H9 (cell line): ENCODE measurements around the gene SARS1. TPM values are rescaled to one million over a fixed set of nuclear protein-coding genes. Genes with fewer than 3 reads are reported as not detected.

ENCODE experiments used
- DNase-seq: peaks from one replicate; pipeline ENCODE4 v3.0.0-alpha.2; 2017
- H2AFZ ChIP-seq: one replicate; pipeline ENCODE4 v1.6.1; 2013; ENCODE audit warnings: mild to moderate bottlenecking, low read length, control low read depth, moderate library complexity
- H2AK5ac ChIP-seq: 2 replicates; pipeline ENCODE4 v1.6.1; 2013; ENCODE audit warnings: low read length, control low read depth, mixed read lengths; ENCODE audit not compliant: insufficient read length
- H2BK120ac ChIP-seq: one replicate; pipeline ENCODE4 v1.6.1; 2013; ENCODE audit warnings: low read depth, mild to moderate bottlenecking, low read length, control low read depth, inconsistent platforms; ENCODE audit not compliant: poor library complexity, severe bottlenecking
- H2BK12ac ChIP-seq: 2 replicates; pipeline ENCODE4 v1.6.1; 2013; ENCODE audit warnings: low read length, control low read depth, mixed read lengths, low read depth; ENCODE audit not compliant: insufficient read length
- H2BK15ac ChIP-seq: 2 replicates; pipeline ENCODE4 v1.6.1; 2013; ENCODE audit warnings: low read depth, low read length, control low read depth
- H2BK20ac ChIP-seq: one replicate; pipeline ENCODE4 v1.6.1; 2013; ENCODE audit warnings: low read depth, mild to moderate bottlenecking, low read length, control low read depth, inconsistent platforms; ENCODE audit not compliant: poor library complexity, severe bottlenecking
- H2BK5ac ChIP-seq: 2 replicates; pipeline ENCODE4 v1.6.1; 2013; ENCODE audit warnings: low read length, control low read depth, mixed read lengths; ENCODE audit not compliant: insufficient read length
- H3K14ac ChIP-seq: 2 replicates; pipeline ENCODE4 v1.6.1; 2013; ENCODE audit warnings: low read length, control low read depth; ENCODE audit not compliant: insufficient read depth
- H3K18ac ChIP-seq: 2 replicates; pipeline ENCODE4 v1.6.1; 2013; ENCODE audit warnings: low read depth, mild to moderate bottlenecking, mixed read lengths, low read length, control low read depth; ENCODE audit not compliant: insufficient read length
- H3K23ac ChIP-seq: 2 replicates; pipeline ENCODE4 v1.6.1; 2013; ENCODE audit warnings: low read length, control low read depth, mixed read lengths, low read depth; ENCODE audit not compliant: insufficient read length
- H3K23me2 ChIP-seq: 2 replicates; pipeline ENCODE4 v1.6.1; 2013; ENCODE audit warnings: low read depth, mild to moderate bottlenecking, mixed read lengths, low read length, control low read depth; ENCODE audit not compliant: insufficient read length, poor library complexity, severe bottlenecking
- H3K27ac ChIP-seq: 2 replicates; pipeline ENCODE4 v1.5.1; 2013; ENCODE audit warnings: low read length, control low read depth, mixed read lengths, low read depth; ENCODE audit not compliant: insufficient read length
- H3K27me3 ChIP-seq: 2 replicates; pipeline ENCODE4 v1.6.1; 2013; ENCODE audit warnings: low read length, control low read depth, inconsistent platforms; ENCODE audit not compliant: insufficient read depth
- H3K4ac ChIP-seq: 2 replicates; pipeline ENCODE4 v1.6.1; 2013; ENCODE audit warnings: low read depth, mild to moderate bottlenecking, control low read depth, inconsistent platforms, low read length, moderate library complexity
- H3K4me1 ChIP-seq: 2 replicates; pipeline ENCODE4 v1.6.1; 2013; ENCODE audit warnings: low read length, control low read depth, inconsistent platforms; ENCODE audit not compliant: insufficient read depth
- H3K4me2 ChIP-seq: 2 replicates; pipeline ENCODE4 v1.6.1; 2013; ENCODE audit warnings: low read length, control low read depth, mixed read lengths; ENCODE audit not compliant: insufficient read length, insufficient read depth
- H3K56ac ChIP-seq: 2 replicates; pipeline ENCODE4 v1.6.1; 2013; ENCODE audit warnings: low read depth, mild to moderate bottlenecking, mixed read lengths, low read length, control low read depth; ENCODE audit not compliant: insufficient read length
- H3K79me1 ChIP-seq: 2 replicates; pipeline ENCODE4 v1.6.1; 2013; ENCODE audit warnings: low read depth, mild to moderate bottlenecking, moderate library complexity, low read length, control low read depth, inconsistent platforms; ENCODE audit not compliant: insufficient read depth, poor library complexity, severe bottlenecking
- H3K79me2 ChIP-seq: 2 replicates; pipeline ENCODE4 v1.6.1; 2013; ENCODE audit warnings: low read length, control low read depth, inconsistent platforms; ENCODE audit not compliant: insufficient read depth
- H3K9ac ChIP-seq: 2 replicates; pipeline ENCODE4 v1.6.1; 2013; ENCODE audit warnings: low read length, control low read depth, mixed read lengths; ENCODE audit not compliant: insufficient read length; ENCODE audit errors: extremely low read depth
- H3K9me3 ChIP-seq: one replicate; pipeline ENCODE4 v1.6.1; 2013; ENCODE audit warnings: low read depth, low read length, inconsistent platforms; ENCODE audit not compliant: control insufficient read depth
- H3T11ph ChIP-seq: one replicate; pipeline ENCODE4 v1.6.1; 2013; ENCODE audit warnings: mild to moderate bottlenecking, low read length, control low read depth, inconsistent platforms
- H4K20me1 ChIP-seq: one replicate; pipeline ENCODE4 v1.6.1; 2013; ENCODE audit not compliant: control insufficient read depth, insufficient read length, insufficient read depth
- H4K5ac ChIP-seq: 2 replicates; pipeline ENCODE4 v1.6.1; 2013; ENCODE audit warnings: low read depth, mild to moderate bottlenecking, mixed read lengths, low read length, control low read depth; ENCODE audit not compliant: insufficient read length
- H4K8ac ChIP-seq: replicated peaks from 2 replicates; pipeline ENCODE4 v1.6.1; 2013; ENCODE audit warnings: low read length, control low read depth, mixed read lengths, low read depth; ENCODE audit not compliant: insufficient read length
- H4K91ac ChIP-seq: 2 replicates; pipeline ENCODE4 v1.6.1; 2013; ENCODE audit warnings: low read depth, mild to moderate bottlenecking, moderate library complexity, mixed read lengths, low read length, control low read depth; ENCODE audit not compliant: insufficient read length
- H3K27ac Mint-ChIP-seq, 3 experiments: 2 replicates in 2 of 3; 3 replicates in 1 of 3; pipeline ENCODE4 v1.8.0; 2020 to 2021; ENCODE audit warnings: mixed read lengths in 3 of 3, mild to moderate bottlenecking in 1 of 3, moderate library complexity in 1 of 3
- H3K27me3 Mint-ChIP-seq: 2 replicates; pipeline ENCODE4 v1.8.0; 2021; ENCODE audit warnings: low read depth, mild to moderate bottlenecking, moderate library complexity, mixed read lengths
- H3K36me3 Mint-ChIP-seq, 3 experiments: 2 replicates in 2 of 3; 3 replicates in 1 of 3; pipeline ENCODE4 v1.8.0; 2020 to 2021; ENCODE audit warnings: low read depth in 3 of 3, mixed read lengths in 3 of 3; ENCODE audit not compliant: insufficient read depth in 1 of 3
- H3K4me1 Mint-ChIP-seq, 2 experiments: 2 replicates each; pipeline ENCODE4 v1.8.0; 2020; ENCODE audit warnings: mixed read lengths in 2 of 2
- H3K4me3 Mint-ChIP-seq, 2 experiments: 2 replicates in 1 of 2; 3 replicates in 1 of 2; pipeline ENCODE4 v1.8.0; 2020 to 2021; ENCODE audit warnings: mild to moderate bottlenecking in 2 of 2, mixed read lengths in 2 of 2, moderate library complexity in 1 of 2
- H3K9me3 Mint-ChIP-seq, 2 experiments: 2 replicates in 1 of 2; 3 replicates in 1 of 2; pipeline ENCODE4 v1.8.0; 2020; ENCODE audit warnings: mild to moderate bottlenecking in 2 of 2, mixed read lengths in 2 of 2, moderate library complexity in 1 of 2
- CTCF ChIP-seq: fragments of 200-600 bp; sonication (generic); conservative IDR thresholded peaks from 3 replicates; pipeline ENCODE4 v1.8.0; 2021; ENCODE audit warnings: antibody characterized with exemption, mild to moderate bottlenecking
- WGBS: extraction: QIAGEN DNeasy Blood & Tissue Kit; methylation state at CpG from one replicate; pipeline ENCODE4 v1.1.7; 2013; ENCODE audit warnings: missing lambda C conversion rate, low lambda C conversion rate, mixed read lengths; ENCODE audit not compliant: insufficient read length; ENCODE audit errors: extremely low coverage; 5-methylcytosine and 5-hydroxymethylcytosine counted together
- total RNA-seq: library from RNA; stranded (reverse); gene quantifications from 2 replicates; pipeline ENCODE4 v1.2.1, GENCODE V29; 2021

The SARS1 gene
- total RNA-seq, 1 experiment from 2014 or later, result 139 TPM

DNA sequence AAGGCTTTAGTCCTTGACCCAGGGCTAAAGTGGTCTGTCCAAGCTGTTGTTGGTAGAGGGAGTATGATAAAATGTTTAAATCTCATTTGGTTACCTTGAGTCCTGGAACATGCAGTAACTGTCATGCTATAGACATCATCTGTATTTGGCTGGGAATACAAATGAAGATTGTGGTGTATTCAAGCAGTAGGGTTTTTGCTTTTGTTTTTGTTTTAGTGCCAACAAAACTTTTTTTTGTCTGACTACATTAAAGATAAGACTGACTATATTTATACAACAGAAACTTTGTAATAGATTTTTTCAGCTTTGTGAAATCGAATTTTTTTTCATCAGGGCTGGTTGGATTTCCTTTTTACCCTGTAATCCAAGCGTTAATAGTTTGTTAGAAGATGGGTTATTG is 7.4 kb upstream of the SARS1 start:
- H3K27ac Mint-ChIP-seq, result no peak overlapping the region
- no peak overlapping the region for H2AK5ac ChIP-seq
- peaks cover 4% of the 10 kb centered on the region for H3K27me3 Mint-ChIP-seq
- H4K8ac ChIP-seq, result no peak overlapping the region
- no CpG with 5 or more reads among the region's 2 CpGs for WGBS
- no peak overlapping the region for H3K56ac ChIP-seq
- no peaks in the 10 kb centered on the region for H3K23me2 ChIP-seq
- H3T11ph ChIP-seq, result no peak overlapping the region
- H3K18ac ChIP-seq, result no peak overlapping the region
- no peak overlapping the region for H2AFZ ChIP-seq
- H3K36me3 Mint-ChIP-seq, result no peaks in the 10 kb centered on the region; a peak in 1 of 7 replicates
- no peaks in the 10 kb centered on the region for H3K9me3 Mint-ChIP-seq
- no peaks in the 10 kb centered on the region for H3K27me3 ChIP-seq
- H3K14ac ChIP-seq, result no peak overlapping the region
- no peaks in the 10 kb centered on the region for H3K4me1 ChIP-seq
- H4K91ac ChIP-seq, result no peak overlapping the region
- H4K5ac ChIP-seq, result no peak overlapping the region
- H3K79me1 ChIP-seq, result no peaks in the 10 kb centered on the region
- DNase-seq, result no peak
- peaks cover 3 to 7% of the 10 kb centered on the region in 2 experiments for H3K4me1 Mint-ChIP-seq
- H2BK120ac ChIP-seq, result no peak overlapping the region
- no peaks in the 10 kb centered on the region for H3K79me2 ChIP-seq
- H3K23ac ChIP-seq, result no peak overlapping the region
- H2BK5ac ChIP-seq, result no peak overlapping the region
- H3K9ac ChIP-seq, result no peak overlapping the region
- no peaks in the 10 kb centered on the region for H4K20me1 ChIP-seq
- no peak for TF ChIP-seq CTCF
- no peak overlapping the region for H2BK20ac ChIP-seq
- no peak overlapping the region for H2BK12ac ChIP-seq
- no peak overlapping the region for H3K27ac ChIP-seq
- no peak overlapping the region for H3K4me2 ChIP-seq
- H2BK15ac ChIP-seq, result no peak overlapping the region
- no peaks in the 10 kb centered on the region for H3K9me3 ChIP-seq
- no peak overlapping the region for H3K4ac ChIP-seq
- H3K4me3 Mint-ChIP-seq, result no peak overlapping the region
